Measurements from ENCODE around the gene LAMB3. TPM values are rescaled to one million over a fixed set of nuclear protein-coding genes. Genes with fewer than 3 reads are reported as not detected.
"Not testable (repeated sequence)": the region's sequence is repeated elsewhere in the genome, so short reads cannot be mapped to it uniquely, and the experiment has no call there.

The LAMB3 gene
- 15.3 TPM for total RNA-seq
- polyA plus RNA-seq, result 13.3 TPM

GRCh38 chr1:209652121-209652735, at the start of gene LAMB3:
Gene LAMB3, minus strand, starts transcription at chr1:209652425. Its CDS starts 1,481 bp downstream, at chr1:209650944.
- DNase-seq (ENCODE audit: extremely low spot score), result peak; percentile 71
- Histone ChIP-seq H3K36me3 (ENCODE audit: insufficient read depth) (no peaks in the 10 kb centered on the region), H3K27ac (ENCODE audit: low read depth) (peak within 1 kb of the TSS; percentile 79), H3K4me1 (ENCODE audit: insufficient read depth) (no peaks in the 10 kb centered on the region), H3K4me3 (ENCODE audit: low read depth, low read length) (peak within 1 kb of the TSS; percentile 2)
- 76% methylated on average over 14 of the region's 14 CpGs for WGBS

GRCh38 chr1:209700686-209701085, 48.5 kb upstream of the LAMB3 start:
- H3K4me1 ChIP-seq (ENCODE audit: insufficient read depth); H3K4me3 ChIP-seq (ENCODE audit: low read depth, low read length); DNase-seq (ENCODE audit: extremely low spot score); H3K27ac ChIP-seq (ENCODE audit: low read depth); H3K36me3 ChIP-seq (ENCODE audit: insufficient read depth): not testable (repeated sequence)

GRCh38 chr1:209697126-209697525, 44.9 kb upstream of the LAMB3 start:
- Histone ChIP-seq H3K36me3 (ENCODE audit: insufficient read depth) (no peaks in the 10 kb centered on the region), H3K4me1 (ENCODE audit: insufficient read depth) (no peaks in the 10 kb centered on the region), H3K4me3 (ENCODE audit: low read depth, low read length) (no peak overlapping the region), H3K27ac (ENCODE audit: low read depth) (no peak overlapping the region)
- DNase-seq (ENCODE audit: extremely low spot score), result no peak
- WGBS, result 88% methylated on average over 3 of the region's 3 CpGs

- no peak for DNase-seq (ENCODE audit: extremely low spot score)
- H3K27ac ChIP-seq (ENCODE audit: low read depth), result no peak overlapping the region
- no peak overlapping the region for H3K4me3 ChIP-seq (ENCODE audit: low read depth, low read length)
- no peaks in the 10 kb centered on the region for H3K36me3 ChIP-seq (ENCODE audit: insufficient read depth)
- H3K4me1 ChIP-seq (ENCODE audit: insufficient read depth), result no peaks in the 10 kb centered on the region
Observed at GRCh38 chr1:209696673-209697072, 44.4 kb upstream of the LAMB3 start.

GRCh38 chr1:209692745-209693504, 40.7 kb upstream of the LAMB3 start:
- H3K4me1 ChIP-seq (ENCODE audit: insufficient read depth), result peaks cover 1% of the 10 kb centered on the region
- 1% methylated on average over 3 of the region's 3 CpGs for WGBS
- peak; percentile 64 for DNase-seq (ENCODE audit: extremely low spot score)
- no peak overlapping the region for H3K27ac ChIP-seq (ENCODE audit: low read depth)
- H3K4me3 ChIP-seq (ENCODE audit: low read depth, low read length), result no peak overlapping the region
- H3K36me3 ChIP-seq (ENCODE audit: insufficient read depth), result no peaks in the 10 kb centered on the region

GRCh38 chr1:209692296-209692695, 40.1 kb upstream of the LAMB3 start:
- peak overlapping the region; percentile 45 for H3K27ac ChIP-seq (ENCODE audit: low read depth)
- DNase-seq (ENCODE audit: extremely low spot score), result no peak
- WGBS, result 59% methylated on average over 4 of the region's 4 CpGs
- no peaks in the 10 kb centered on the region for H3K36me3 ChIP-seq (ENCODE audit: insufficient read depth)
- H3K4me3 ChIP-seq (ENCODE audit: low read depth, low read length), result no peak overlapping the region
- H3K4me1 ChIP-seq (ENCODE audit: insufficient read depth), result peaks cover 1% of the 10 kb centered on the region

- Histone ChIP-seq H3K4me3 (ENCODE audit: low read depth, low read length) (no peak overlapping the region), H3K36me3 (ENCODE audit: insufficient read depth) (no peaks in the 10 kb centered on the region), H3K4me1 (ENCODE audit: insufficient read depth) (peaks cover 1% of the 10 kb centered on the region), H3K27ac (ENCODE audit: low read depth) (no peak overlapping the region)
- DNase-seq (ENCODE audit: extremely low spot score), result no peak
- 78% methylated on average over 3 of the region's 3 CpGs for WGBS
Observed at GRCh38 chr1:209691237-209691636, 39.0 kb upstream of the LAMB3 start.

GRCh38 chr1:209689477-209689876, 37.3 kb upstream of the LAMB3 start:
- 44% methylated on average over 4 of the region's 4 CpGs for WGBS
- Histone ChIP-seq H3K36me3 (ENCODE audit: insufficient read depth) (no peaks in the 10 kb centered on the region), H3K4me1 (ENCODE audit: insufficient read depth) (peaks cover 1% of the 10 kb centered on the region), H3K4me3 (ENCODE audit: low read depth, low read length) (no peak overlapping the region), H3K27ac (ENCODE audit: low read depth) (no peak overlapping the region)
- no peak for DNase-seq (ENCODE audit: extremely low spot score)

GRCh38 chr1:209688746-209689234, 36.6 kb upstream of the LAMB3 start:
- WGBS, result 38% methylated on average over 1 of the region's 1 CpG
- DNase-seq (ENCODE audit: extremely low spot score), result no peak
- no peak overlapping the region for H3K27ac ChIP-seq (ENCODE audit: low read depth)
- H3K4me1 ChIP-seq (ENCODE audit: insufficient read depth), result peaks cover 1% of the 10 kb centered on the region
- no peak overlapping the region for H3K4me3 ChIP-seq (ENCODE audit: low read depth, low read length)
- no peaks in the 10 kb centered on the region for H3K36me3 ChIP-seq (ENCODE audit: insufficient read depth)

- Histone ChIP-seq H3K27ac (ENCODE audit: low read depth) (no peak overlapping the region), H3K4me3 (ENCODE audit: low read depth, low read length) (no peak overlapping the region), H3K36me3 (ENCODE audit: insufficient read depth) (no peaks in the 10 kb centered on the region), H3K4me1 (ENCODE audit: insufficient read depth) (peaks cover 1% of the 10 kb centered on the region)
- WGBS, result 37% methylated on average over 4 of the region's 4 CpGs
- no peak for DNase-seq (ENCODE audit: extremely low spot score)
Observed at GRCh38 chr1:209686322-209686721, 34.1 kb upstream of the LAMB3 start.

- Histone ChIP-seq H3K4me3 (ENCODE audit: low read depth, low read length) (no peak overlapping the region), H3K36me3 (ENCODE audit: insufficient read depth) (no peaks in the 10 kb centered on the region), H3K27ac (ENCODE audit: low read depth) (no peak overlapping the region), H3K4me1 (ENCODE audit: insufficient read depth) (peaks cover 1% of the 10 kb centered on the region)
- DNase-seq (ENCODE audit: extremely low spot score), result no peak
- WGBS, result 67% methylated on average over 4 of the region's 4 CpGs
Observed at GRCh38 chr1:209685821-209686220, 33.6 kb upstream of the LAMB3 start.

- 96% methylated on average over 4 of the region's 4 CpGs for WGBS
- H3K4me3 ChIP-seq (ENCODE audit: low read depth, low read length), result no peak overlapping the region
- H3K36me3 ChIP-seq (ENCODE audit: insufficient read depth), result no peaks in the 10 kb centered on the region
- no peak for DNase-seq (ENCODE audit: extremely low spot score)
- H3K4me1 ChIP-seq (ENCODE audit: insufficient read depth), result peaks cover 2% of the 10 kb centered on the region
- no peak overlapping the region for H3K27ac ChIP-seq (ENCODE audit: low read depth)
Observed at GRCh38 chr1:209678981-209679539, 26.8 kb upstream of the LAMB3 start.

GRCh38 chr1:209675565-209676154, 23.4 kb upstream of the LAMB3 start:
- peak overlapping the region; percentile 44 for H3K4me3 ChIP-seq (ENCODE audit: low read depth, low read length)
- H3K27ac ChIP-seq (ENCODE audit: low read depth), result no peak overlapping the region
- WGBS, result 3% methylated on average over 34 of the region's 34 CpGs
- DNase-seq (ENCODE audit: extremely low spot score), result no peak
- no peaks in the 10 kb centered on the region for H3K36me3 ChIP-seq (ENCODE audit: insufficient read depth)
- H3K4me1 ChIP-seq (ENCODE audit: insufficient read depth), result peaks cover 2% of the 10 kb centered on the region
